Neural progenitor cell (in vitro differentiated cells): ENCODE results near the gene TMPRSS6. TPM values are rescaled to one million over a fixed set of nuclear protein-coding genes. Genes with fewer than 3 reads are reported as not detected.

Experiments
- DNase-seq: peaks from one replicate; pipeline ENCODE4 v3.0.0-alpha.2; 2016; ENCODE audit warnings: low spot score
- H2AFZ ChIP-seq: fragments of 200-600 bp; sonication (generic); replicated peaks from 2 replicates; pipeline ENCODE4 v1.6.1; 2016; ENCODE audit warnings: antibody characterized with exemption
- H3F3A ChIP-seq: fragments of 200-600 bp; sonication (generic); 2 replicates; pipeline ENCODE4 v1.6.1; 2016; ENCODE audit warnings: antibody characterized with exemption, low read depth
- H3K27ac ChIP-seq: fragments of 200-600 bp; sonication (generic); 2 replicates; pipeline ENCODE4 v1.5.1; 2016; ENCODE audit warnings: mild to moderate bottlenecking
- H3K27me3 ChIP-seq: fragments of 200-600 bp; sonication (generic); 2 replicates; pipeline ENCODE4 v1.6.1; 2016; ENCODE audit warnings: mild to moderate bottlenecking, moderate library complexity
- H3K36me3 ChIP-seq: fragments of 200-600 bp; sonication (generic); 2 replicates; pipeline ENCODE4 v1.5.1; 2016
- H3K4me1 ChIP-seq: fragments of 200-600 bp; sonication (generic); 2 replicates; pipeline ENCODE4 v1.6.1; 2016; ENCODE audit warnings: mixed run types
- H3K4me2 ChIP-seq: fragments of 200-600 bp; sonication (generic); 2 replicates; pipeline ENCODE4 v1.6.1; 2016
- H3K4me3 ChIP-seq: fragments of 200-600 bp; sonication (generic); 2 replicates; pipeline ENCODE4 v1.5.1; 2016
- H3K79me2 ChIP-seq: fragments of 200-600 bp; sonication (generic); 2 replicates; pipeline ENCODE4 v1.6.1; 2016; ENCODE audit warnings: low read depth
- H3K9ac ChIP-seq: fragments of 200-600 bp; sonication (generic); 2 replicates; pipeline ENCODE4 v1.6.1; 2016
- H3K9me3 ChIP-seq: fragments of 200-600 bp; sonication (generic); 2 replicates; pipeline ENCODE4 v1.5.1; 2016; ENCODE audit warnings: low read depth
- H4K20me1 ChIP-seq: fragments of 200-600 bp; sonication (generic); 2 replicates; pipeline ENCODE4 v1.6.1; 2016; ENCODE audit warnings: low read depth
- H3K27ac Mint-ChIP-seq: 3 replicates; pipeline ENCODE4 v1.8.0; 2021; ENCODE audit warnings: mixed read lengths
- H3K27me3 Mint-ChIP-seq: 2 replicates; pipeline ENCODE4 v1.8.0; 2022; ENCODE audit warnings: low read depth, mild to moderate bottlenecking, inconsistent platforms, moderate library complexity, mixed read lengths; ENCODE audit not compliant: insufficient read depth
- H3K36me3 Mint-ChIP-seq: 3 replicates; pipeline ENCODE4 v1.8.0; 2021; ENCODE audit warnings: mixed read lengths
- H3K4me1 Mint-ChIP-seq: 3 replicates; pipeline ENCODE4 v1.8.0; 2021; ENCODE audit warnings: mixed read lengths
- H3K4me3 Mint-ChIP-seq: 3 replicates; pipeline ENCODE4 v1.8.0; 2021; ENCODE audit warnings: mild to moderate bottlenecking, moderate library complexity, mixed read lengths
- H3K9me3 Mint-ChIP-seq: 3 replicates; pipeline ENCODE4 v1.8.0; 2020; ENCODE audit warnings: mixed read lengths
- EZH2 ChIP-seq: fragments of 200-600 bp; sonication (generic); IDR thresholded peaks from 2 replicates; pipeline ENCODE4 v1.6.1; 2017; ENCODE audit warnings: antibody characterized with exemption, mild to moderate bottlenecking, moderate library complexity
- EZH2phosphoT487 ChIP-seq: fragments of 200-600 bp; sonication (generic); IDR thresholded peaks from 2 replicates; pipeline ENCODE4 v1.6.1; 2017; ENCODE audit warnings: antibody characterized with exemption
- total RNA-seq: library from RNA; depleted of rRNA; stranded (reverse); fragments of >200 nt; gene quantifications from 2 replicates; pipeline ENCODE4 v1.2.3, GENCODE V29; 2015; ENCODE audit warnings: low replicate concordance
- TF ChIP-seq, protein P1 (sequence below): fragments of 200-600 bp; sonication (generic); IDR thresholded peaks from 2 replicates; pipeline ENCODE4 v1.5.1; 2017; ENCODE audit warnings: antibody characterized with exemption, mild to moderate bottlenecking

TMPRSS6 gene
- total RNA-seq, 1 donor from 2014 or later: not detected

DNA sequence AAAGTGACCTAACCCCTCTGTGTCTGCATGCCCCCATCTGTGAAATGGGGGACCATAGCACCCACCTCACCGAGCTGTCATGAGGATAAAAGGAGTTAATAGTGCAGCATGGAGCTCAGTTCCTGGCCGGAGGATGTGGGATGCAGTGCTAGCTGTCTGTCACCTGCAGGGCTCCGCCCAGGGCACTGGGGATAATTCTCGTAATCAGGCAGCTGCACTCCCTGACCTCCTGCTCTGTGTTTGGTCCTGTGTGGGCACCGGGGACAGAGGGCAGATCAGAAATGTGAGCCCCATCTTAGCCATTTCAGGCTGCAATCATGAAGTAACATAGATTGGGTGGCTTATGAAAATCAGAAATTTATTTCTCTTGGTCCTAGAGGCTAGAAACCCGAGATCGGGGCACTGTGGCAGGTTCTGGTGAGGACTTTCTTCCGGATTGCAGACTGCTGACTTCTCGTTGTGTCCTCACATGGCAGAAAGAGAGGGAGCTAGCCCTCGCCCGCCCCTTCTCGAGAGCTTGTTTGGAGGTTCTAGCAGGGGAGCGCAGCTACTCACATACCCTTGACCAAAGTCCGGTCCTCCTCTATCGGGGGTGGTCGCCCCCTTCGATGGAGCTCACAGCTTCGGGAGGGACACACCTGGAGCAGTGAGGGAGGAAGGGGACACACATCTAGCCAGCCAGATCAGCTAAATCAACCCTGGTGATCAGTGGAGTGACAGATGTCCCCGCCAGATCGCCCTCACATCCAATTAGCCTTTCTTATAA, 54.7 kb downstream of the TMPRSS6 start:
- Mint-ChIP-seq H3K4me3 (no peak overlapping the region), H3K27ac (peak overlapping the region; percentile 17), H3K36me3 (peaks cover 5% of the 10 kb centered on the region), H3K27me3 (no peaks in the 10 kb centered on the region), H3K9me3 (no peaks in the 10 kb centered on the region), H3K4me1 (peaks cover 15% of the 10 kb centered on the region)
- no peak for DNase-seq
- TF ChIP-seq EZH2 (no peak), EZH2phosphoT487 (no peak)
- TF ChIP-seq, protein P1, sequence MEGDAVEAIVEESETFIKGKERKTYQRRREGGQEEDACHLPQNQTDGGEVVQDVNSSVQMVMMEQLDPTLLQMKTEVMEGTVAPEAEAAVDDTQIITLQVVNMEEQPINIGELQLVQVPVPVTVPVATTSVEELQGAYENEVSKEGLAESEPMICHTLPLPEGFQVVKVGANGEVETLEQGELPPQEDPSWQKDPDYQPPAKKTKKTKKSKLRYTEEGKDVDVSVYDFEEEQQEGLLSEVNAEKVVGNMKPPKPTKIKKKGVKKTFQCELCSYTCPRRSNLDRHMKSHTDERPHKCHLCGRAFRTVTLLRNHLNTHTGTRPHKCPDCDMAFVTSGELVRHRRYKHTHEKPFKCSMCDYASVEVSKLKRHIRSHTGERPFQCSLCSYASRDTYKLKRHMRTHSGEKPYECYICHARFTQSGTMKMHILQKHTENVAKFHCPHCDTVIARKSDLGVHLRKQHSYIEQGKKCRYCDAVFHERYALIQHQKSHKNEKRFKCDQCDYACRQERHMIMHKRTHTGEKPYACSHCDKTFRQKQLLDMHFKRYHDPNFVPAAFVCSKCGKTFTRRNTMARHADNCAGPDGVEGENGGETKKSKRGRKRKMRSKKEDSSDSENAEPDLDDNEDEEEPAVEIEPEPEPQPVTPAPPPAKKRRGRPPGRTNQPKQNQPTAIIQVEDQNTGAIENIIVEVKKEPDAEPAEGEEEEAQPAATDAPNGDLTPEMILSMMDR: no peak
- peaks cover 5% of the 10 kb centered on the region for H4K20me1 ChIP-seq
- H3K79me2 ChIP-seq: no peaks in the 10 kb centered on the region
- no peak overlapping the region for H3K4me3 ChIP-seq
- peaks cover 5% of the 10 kb centered on the region for H3K4me1 ChIP-seq
- no peak overlapping the region for H3K4me2 ChIP-seq
- H3K27me3 ChIP-seq: peaks cover 12% of the 10 kb centered on the region
- no peaks in the 10 kb centered on the region for H3K9me3 ChIP-seq
- no peak overlapping the region for H3K9ac ChIP-seq
- H3K27ac ChIP-seq: no peak overlapping the region
- H3K36me3 ChIP-seq: no peaks in the 10 kb centered on the region
- H2AFZ ChIP-seq: no peak overlapping the region
- H3F3A ChIP-seq: peaks cover 8% of the 10 kb centered on the region

DNA sequence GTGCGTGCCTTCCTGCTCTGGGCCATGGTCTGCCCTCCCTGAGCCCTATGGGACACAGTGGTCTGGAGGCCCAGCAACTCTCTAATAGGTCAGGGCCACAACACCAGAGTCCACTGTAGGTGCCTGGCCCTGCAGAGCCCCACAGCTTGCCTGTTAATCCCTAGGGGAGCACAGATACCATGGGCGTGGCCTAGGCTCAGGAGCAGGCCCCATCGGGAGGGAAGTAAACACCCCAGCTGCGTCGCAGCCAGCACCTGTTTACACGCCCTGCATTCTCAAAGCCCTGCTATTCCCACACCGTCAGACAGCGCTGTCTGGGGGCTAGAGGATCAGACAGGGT, 55.5 kb downstream of the TMPRSS6 start:
- Mint-ChIP-seq H3K27me3 (no peaks in the 10 kb centered on the region), H3K9me3 (no peaks in the 10 kb centered on the region), H3K4me1 (peaks cover 15% of the 10 kb centered on the region), H3K36me3 (peaks cover 5% of the 10 kb centered on the region), H3K4me3 (peak overlapping the region; percentile 72), H3K27ac (no peak overlapping the region)
- TF ChIP-seq EZH2: no peak
- TF ChIP-seq, protein P1: no peak
- Histone ChIP-seq H3K4me1 (peaks cover 5% of the 10 kb centered on the region), H3K4me2 (no peak overlapping the region), H3K4me3 (no peak overlapping the region), H3K79me2 (no peaks in the 10 kb centered on the region), H3K27me3 (peaks cover 12% of the 10 kb centered on the region), H2AFZ (no peak overlapping the region), H3K27ac (no peak overlapping the region), H3K9me3 (no peaks in the 10 kb centered on the region), H3K36me3 (no peaks in the 10 kb centered on the region), H4K20me1 (peaks cover 5% of the 10 kb centered on the region), H3F3A (peaks cover 8% of the 10 kb centered on the region), H3K9ac (no peak overlapping the region)
- DNase-seq: no peak

DNA sequence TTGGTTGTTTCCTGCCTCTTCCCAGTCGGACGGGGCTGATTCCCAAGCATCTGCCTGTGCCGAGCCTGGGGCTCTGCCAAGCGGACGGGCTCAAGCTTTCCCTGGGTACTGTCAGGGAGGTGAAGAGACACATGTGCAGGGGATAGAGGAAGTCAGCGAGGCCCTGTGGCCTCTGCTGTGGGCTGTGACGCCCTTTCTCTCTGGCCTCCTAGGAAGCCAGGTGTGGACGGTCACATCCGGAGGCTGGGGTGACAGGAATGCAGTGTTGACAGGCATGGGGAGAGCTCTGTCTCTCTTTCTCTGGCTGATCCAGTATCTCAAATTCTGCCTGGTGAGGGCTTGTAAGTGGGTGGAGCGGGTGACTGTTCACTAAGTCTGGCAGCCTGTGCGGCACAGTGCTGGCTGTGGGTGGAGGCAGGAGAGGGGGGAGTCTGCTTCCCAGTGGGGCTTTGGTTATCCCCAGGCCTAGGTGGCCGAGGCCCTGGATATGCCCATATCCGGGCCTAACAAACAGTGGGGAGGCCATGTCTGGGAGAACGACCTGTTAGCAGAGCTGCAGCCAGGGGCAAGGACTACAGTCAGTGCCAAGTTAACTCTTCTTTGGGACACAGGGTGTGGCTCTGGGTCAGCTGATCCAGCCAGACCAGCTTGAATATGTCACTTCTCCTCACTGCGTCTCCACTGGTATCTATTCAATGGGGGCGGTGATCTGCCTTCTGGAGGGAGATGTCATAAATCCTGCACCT, 56.0 kb downstream of the TMPRSS6 start:
- Histone ChIP-seq H3K4me1 (peaks cover 5% of the 10 kb centered on the region), H3K79me2 (no peaks in the 10 kb centered on the region), H4K20me1 (peaks cover 5% of the 10 kb centered on the region), H3K9me3 (no peaks in the 10 kb centered on the region), H3F3A (peaks cover 8% of the 10 kb centered on the region), H3K4me2 (no peak overlapping the region), H3K36me3 (no peaks in the 10 kb centered on the region), H3K27me3 (peaks cover 12% of the 10 kb centered on the region), H2AFZ (no peak overlapping the region), H3K9ac (no peak overlapping the region), H3K27ac (no peak overlapping the region), H3K4me3 (no peak overlapping the region)
- Mint-ChIP-seq H3K27ac (no peak overlapping the region), H3K9me3 (no peaks in the 10 kb centered on the region), H3K4me1 (peaks cover 15% of the 10 kb centered on the region), H3K4me3 (peak overlapping the region; percentile 90), H3K36me3 (peaks cover 5% of the 10 kb centered on the region), H3K27me3 (no peaks in the 10 kb centered on the region)
- no peak for DNase-seq
- no peak for TF ChIP-seq EZH2
- TF ChIP-seq, protein P1: no peak
- no peak for TF ChIP-seq EZH2phosphoT487
